ENCODE measurements around the gene LCE1F.

LCE1F gene

DNA sequence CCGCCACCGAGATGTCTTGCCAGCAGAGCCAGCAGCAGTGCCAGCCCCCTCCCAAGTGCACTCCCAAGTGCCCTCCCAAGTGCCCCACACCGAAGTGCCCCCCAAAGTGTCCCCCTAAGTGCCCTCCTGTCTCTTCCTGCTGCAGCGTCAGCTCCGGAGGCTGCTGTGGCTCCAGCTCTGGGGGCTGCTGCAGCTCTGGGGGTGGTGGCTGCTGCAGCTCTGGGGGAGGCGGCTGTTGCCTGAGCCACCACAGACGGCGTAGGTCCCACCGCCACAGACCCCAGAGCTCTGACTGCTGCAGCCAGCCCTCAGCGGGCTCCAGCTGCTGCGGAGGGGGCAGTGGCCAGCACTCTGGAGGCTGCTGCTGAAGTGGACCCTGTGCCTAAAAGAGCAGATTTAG is 1.4 kb downstream of the LCE1F start:
- no peak for DNase-seq (ENCODE audit: low read depth)

GRCh38 chr1:152777510-152778137 is 2.7 kb downstream of the LCE1F start:
- DNase-seq (ENCODE audit: low read depth): no peak

DNA sequence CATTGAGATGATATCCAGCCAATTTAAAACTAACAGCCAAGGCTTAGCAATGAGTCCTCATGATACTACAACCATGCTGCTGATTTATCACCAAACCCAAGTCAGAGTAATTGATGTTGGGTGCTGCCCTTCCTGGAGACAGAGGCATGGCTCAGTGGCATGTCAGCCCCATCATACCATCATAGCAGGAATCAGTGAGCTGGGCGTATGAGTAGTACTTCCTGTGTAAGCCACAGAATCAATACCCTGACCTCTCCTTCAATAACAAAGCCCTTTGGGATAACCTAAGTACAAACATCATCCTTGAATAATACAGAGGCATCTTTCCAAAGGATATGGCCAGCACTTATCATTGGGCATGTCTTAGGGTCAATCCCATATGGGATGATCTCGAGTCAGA is 8.2 kb downstream of the LCE1F start:
- DNase-seq (ENCODE audit: low read depth): no peak

DNA sequence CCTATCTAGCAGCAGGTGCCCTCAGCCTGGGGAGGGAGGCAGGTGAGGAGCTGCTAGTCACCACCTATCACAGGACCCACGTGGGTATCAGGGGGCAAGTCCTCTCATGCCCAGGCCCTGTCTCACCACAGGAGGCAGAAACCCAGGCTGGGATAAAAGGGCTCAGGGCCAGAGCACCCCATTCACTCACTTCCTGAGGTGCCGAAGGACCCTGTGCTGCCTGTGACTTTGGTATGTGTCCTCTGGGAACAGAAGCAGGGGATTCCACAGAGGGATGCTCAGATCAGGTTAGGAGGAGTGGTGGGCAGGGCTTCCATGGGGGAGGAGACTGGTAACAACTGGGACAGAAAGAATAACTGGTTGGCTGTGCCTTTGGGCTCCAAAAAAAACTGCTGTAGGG is 11.1 kb downstream of the LCE1F start, which contains the start of gene LCE1E:
LCE1E (plus strand) TSS at position 181 of the 400 bp plus-strand sequence. CDS start 1,043 bp downstream, outside the sequence.
- no peak for DNase-seq (ENCODE audit: low read depth)

GRCh38 chr1:152795686-152796085 is 20.7 kb downstream of the LCE1F start:
- DNase-seq (ENCODE audit: low read depth): no peak

DNA sequence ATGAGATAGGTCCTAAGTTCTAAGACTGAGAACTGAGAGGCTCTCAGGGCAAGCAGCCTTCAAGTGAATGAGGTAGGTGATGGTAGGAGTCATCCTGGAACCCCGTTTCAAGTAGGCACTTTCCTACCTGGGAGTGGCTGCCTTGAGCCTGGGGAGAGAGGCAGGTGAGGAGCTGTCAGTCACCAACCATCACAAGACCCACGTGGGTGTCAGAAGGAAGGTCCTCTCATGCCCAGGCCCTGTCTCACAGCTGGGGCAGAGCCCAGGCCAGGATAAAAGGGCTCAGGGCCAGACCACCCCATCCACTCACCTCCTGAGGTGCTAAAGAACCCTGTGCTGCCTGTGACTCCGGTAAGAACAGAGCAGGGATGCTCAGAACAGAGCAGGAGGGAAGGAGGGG is 21.5 kb downstream of the LCE1F start, which contains the start of gene LCE1D:
LCE1D (plus strand) TSS at position 301 of the 400 bp plus-strand sequence. CDS start 1,074 bp downstream, outside the sequence.
- no peak for DNase-seq (ENCODE audit: low read depth)

GRCh38 chr1:152801333-152801732 is 26.4 kb downstream of the LCE1F start:
- no peak for DNase-seq (ENCODE audit: low read depth)

- DNase-seq (ENCODE audit: low read depth): no peak
Observed at GRCh38 chr1:152806576-152806975, 31.6 kb downstream of the LCE1F start, which contains the start of gene LCE1C. Gene LCE1C, minus strand, starts transcription at chr1:152806651. Its CDS starts 1,173 bp downstream, at chr1:152805478.

- no peak for DNase-seq (ENCODE audit: low read depth)
Observed at GRCh38 chr1:152811050-152811449, 36.1 kb downstream of the LCE1F start.

DNA sequence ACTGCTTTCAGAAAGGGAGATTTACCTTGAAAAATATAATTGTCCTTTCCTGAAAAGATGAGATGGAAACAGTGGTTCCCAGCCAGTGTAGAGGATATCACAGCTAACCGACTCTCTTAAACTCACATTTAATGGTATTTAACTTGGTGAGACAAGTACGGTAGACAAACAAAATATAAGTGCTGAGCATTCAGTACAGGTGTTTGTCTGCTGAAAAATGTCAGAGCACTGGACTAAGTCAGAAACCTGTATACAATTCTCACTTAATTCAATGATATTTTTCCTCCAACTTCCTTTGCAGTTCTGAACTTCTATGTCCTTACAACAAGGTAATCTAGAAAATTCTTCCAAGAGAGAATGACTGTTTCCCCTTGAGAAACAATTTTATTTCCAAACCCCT is 36.7 kb downstream of the LCE1F start, which contains the start of gene LCE1B:
LCE1B (plus strand) TSS at position 301 of the 400 bp plus-strand sequence. CDS start 476 bp downstream, outside the sequence.
- DNase-seq (ENCODE audit: low read depth): no peak

GRCh38 chr1:152817309-152817708 is 42.4 kb downstream of the LCE1F start:
- no peak for DNase-seq (ENCODE audit: low read depth)

- DNase-seq (ENCODE audit: low read depth): no peak
Observed at GRCh38 chr1:152823294-152823693, 48.4 kb downstream of the LCE1F start.

- no peak for DNase-seq (ENCODE audit: low read depth)
Observed at GRCh38 chr1:152824964-152825363, 50.0 kb downstream of the LCE1F start.

Measured in stimulated activated CD8-positive, alpha-beta memory T cell treated with anti-CD3 and anti-CD28 coated beads, Interleukin-12 subunit alpha, Interleukin-12 subunit beta, amount 100 ng/mL, for 4 hours (primary cell).